K562 (cell line): ENCODE data around the gene PPP6R3. TPM values are rescaled to one million over a fixed set of nuclear protein-coding genes. Genes with fewer than 3 reads are reported as not detected.
A peak's percentile ranks its signal among the peaks of the same experiment; 100 is the strongest.

Experiments used
- ATAC-seq: fragments of 200-7000 bp; cut with Tn5 transposase; 3 replicates; pipeline ENCODE4 v1.9.1; 2020; ENCODE audit warnings: moderate library complexity
- BruUV-seq: library from RNA; stranded (reverse); fragments of 400-500 nt; replicated peaks from 2 replicates; lab custom pipeline; 2021; lab: Mats Ljungman, UMichigan
- CTCF ChIA-PET: fragments of 300-600 bp; formaldehyde crosslinking; extraction: SDS; loops from one replicate; lab custom pipeline; 2021; ENCODE audit warnings: low intra/inter-chr PET ratio; lab: Yijun Ruan, JAX
- POLR2A ChIA-PET: fragments of 300-600, 350-650 bp; sonication (Branson Sonifier 250); formaldehyde crosslinking; extraction: SDS; loops from one replicate; lab custom pipeline; 2021; ENCODE audit warnings: antibody characterized with exemption, inconsistent platforms; lab: Yijun Ruan, JAX
- DNase-seq, 4 experiments: peaks; one replicate each; pipeline versions ENCODE4 v3.0.0 to v3.0.0-alpha.2; 2011 to 2018; ENCODE audit warnings: low spot score in 3 of 4, mixed read lengths in 3 of 4; ENCODE audit errors: extremely low read depth in 1 of 4
- FAIRE-seq: peaks from 2 replicates; lab custom pipeline; 2011; peaks lifted over from hg19 to GRCh38; lab: Jason Lieb, UNC
- H2AFZ ChIP-seq: 2 replicates; pipeline ENCODE4 v1.6.0; 2011; ENCODE audit warnings: low read depth, low read length, control low read depth, inconsistent platforms
- H3K27ac ChIP-seq: fragments of 200-600 bp; 3 replicates; pipeline ENCODE4 v1.8.0; 2011; ENCODE audit warnings: low read depth, mild to moderate bottlenecking, control low read depth, inconsistent platforms, low read length, moderate library complexity, mixed read lengths; ENCODE audit errors: extremely low read depth
- H3K27me3 ChIP-seq, 2 experiments: fragments of 300-600 bp in 1 of 2; 2 replicates in 1 of 2; 3 replicates in 1 of 2; pipeline versions ENCODE4 v1.6.0 to v1.8.0; 2011; ENCODE audit warnings: inconsistent platforms in 2 of 2, low read length in 2 of 2, mild to moderate bottlenecking in 1 of 2, mixed read lengths in 1 of 2, moderate library complexity in 1 of 2; ENCODE audit not compliant: control insufficient read depth in 2 of 2, insufficient read depth in 2 of 2
- H3K36me3 ChIP-seq: fragments of 300-600 bp; 3 replicates; pipeline ENCODE4 v1.8.0; 2011; ENCODE audit warnings: mild to moderate bottlenecking, low read length, inconsistent platforms; ENCODE audit not compliant: control insufficient read depth, insufficient read depth
- H3K4me1 ChIP-seq, 2 experiments: fragments of 200-600 bp in 1 of 2; replicated peaks in 1 of 2; 2 replicates in 1 of 2; 3 replicates in 1 of 2; pipeline versions ENCODE4 v1.5.1 to v1.8.0; 2011; ENCODE audit warnings: inconsistent platforms in 2 of 2, low read length in 2 of 2, mild to moderate bottlenecking in 1 of 2, mixed read lengths in 1 of 2, moderate library complexity in 1 of 2; ENCODE audit not compliant: control insufficient read depth in 2 of 2, insufficient read depth in 2 of 2
- H3K4me2 ChIP-seq: 2 replicates; pipeline ENCODE4 v1.6.1; 2011; ENCODE audit warnings: low read length, control low read depth, inconsistent platforms, mixed read lengths; ENCODE audit not compliant: insufficient read depth
- H3K4me3 ChIP-seq: fragments of 200-600 bp; sonication (generic), shearing (Covaris generic); 2 replicates; pipeline ENCODE4 v1.5.1; 2016; ENCODE audit warnings: control low read depth, inconsistent platforms
- H3K79me2 ChIP-seq: fragments of 200-600 bp; 3 replicates; pipeline ENCODE4 v1.8.0; 2011; ENCODE audit warnings: low read length, inconsistent platforms; ENCODE audit not compliant: control insufficient read depth, insufficient read depth
- H3K9ac ChIP-seq, 2 experiments: 2 replicates each; pipeline versions ENCODE4 v1.6.0 to v1.6.1; 2011; ENCODE audit warnings: low read depth in 2 of 2, low read length in 2 of 2, control low read depth in 1 of 2, inconsistent platforms in 1 of 2, mild to moderate bottlenecking in 1 of 2, mixed read lengths in 1 of 2; ENCODE audit not compliant: insufficient read depth in 1 of 2
- H3K9me1 ChIP-seq: one replicate; pipeline ENCODE4 v1.6.0; 2011; ENCODE audit warnings: inconsistent platforms, mild to moderate bottlenecking, low read length, moderate library complexity; ENCODE audit not compliant: control insufficient read depth, insufficient read depth
- H3K9me3 ChIP-seq: replicated peaks from 2 replicates; pipeline ENCODE4 v1.5.1; 2011; ENCODE audit warnings: low read depth, low read length, inconsistent platforms; ENCODE audit not compliant: control insufficient read depth, insufficient read depth
- H4K20me1 ChIP-seq: replicated peaks from 2 replicates; pipeline ENCODE4 v1.6.1; 2011; ENCODE audit warnings: low read length, inconsistent platforms, mixed read lengths; ENCODE audit not compliant: control insufficient read depth, insufficient read depth
- CTCF ChIP-seq, 3 experiments: IDR thresholded peaks in 2 of 3; conservative IDR thresholded peaks in 1 of 3; 2 replicates each; pipeline ENCODE4 v1.5.1; 2011 to 2012; ENCODE audit warnings: low read length in 3 of 3, mild to moderate bottlenecking in 3 of 3, control low read depth in 2 of 3, improper control_type of control experiment in 1 of 3, inconsistent platforms in 1 of 3, low read depth in 1 of 3, mixed read lengths in 1 of 3, moderate library complexity in 1 of 3; ENCODE audit not compliant: insufficient read depth in 2 of 3
- RBM14 ChIP-seq: fragments of 200-400 bp; formaldehyde crosslinking; IDR thresholded peaks from 2 replicates; pipeline ENCODE4 v1.6.1; 2018; ENCODE audit warnings: low read depth, mild to moderate bottlenecking, low read length, moderate library complexity, borderline replicate concordance; ENCODE audit not compliant: insufficient read depth
- WGBS: fragments of 100-300 bp; shearing (Covaris generic); methylation state at CpG from one replicate; pipeline ENCODE4 v1.1.6; 2016; ENCODE audit warnings: low coverage, mixed read lengths; ENCODE audit not compliant: insufficient coverage; ENCODE audit errors: missing lambda C conversion rate; 5-methylcytosine and 5-hydroxymethylcytosine counted together
- in situ Hi-C: fragments of 300-500 bp; cut with MboI; formaldehyde crosslinking; loops from 4 replicates; pipeline ENCODE4 v1.15.0; 2018; ENCODE audit warnings: inconsistent platforms, mixed read lengths
- intact Hi-C: fragments of 100-400 bp; cut with micrococcal nuclease; formaldehyde crosslinking; loops from 2 replicates; pipeline ENCODE4 v1.14.2; 2022
- polyA plus RNA-seq, 8 experiments: library from polyadenylated mRNA; depleted of rRNA in 4 of 8; stranded (reverse) in 5 of 8; unstranded in 3 of 8; fragments of >200 nt; fragmentation: Nextera tagmentation in 2 of 8; fragmentation: Illumina TruSeq in 1 of 8; extraction: Ambion mirVana in 2 of 8; extraction: Trizol in 1 of 8; gene quantifications; 2 replicates each; pipeline versions ENCODE4 v1.2.1 to v1.2.3, GENCODE V29; 2011 to 2014; ENCODE audit warnings: inconsistent platforms in 1 of 8, missing spikeins in 1 of 8
- total RNA-seq, 7 experiments: library from RNA; depleted of rRNA in 6 of 7; stranded (reverse); fragments of >200 nt in 6 of 7; fragmentation: Illumina TruSeq in 2 of 7; extraction: Trizol in 2 of 7; gene quantifications; 2 replicates each; pipeline versions ENCODE4 v1.2.1 to v1.2.3, GENCODE V29; 2011 to 2021; ENCODE audit warnings: low replicate concordance in 1 of 7

PPP6R3 gene
- total and polyA plus RNA-seq, 9 of the 15 experiments (the other 6 are each of a cell fraction or from before 2014, with no cell fraction given): 20.3 to 117 (median 80.6) TPM

DNA sequence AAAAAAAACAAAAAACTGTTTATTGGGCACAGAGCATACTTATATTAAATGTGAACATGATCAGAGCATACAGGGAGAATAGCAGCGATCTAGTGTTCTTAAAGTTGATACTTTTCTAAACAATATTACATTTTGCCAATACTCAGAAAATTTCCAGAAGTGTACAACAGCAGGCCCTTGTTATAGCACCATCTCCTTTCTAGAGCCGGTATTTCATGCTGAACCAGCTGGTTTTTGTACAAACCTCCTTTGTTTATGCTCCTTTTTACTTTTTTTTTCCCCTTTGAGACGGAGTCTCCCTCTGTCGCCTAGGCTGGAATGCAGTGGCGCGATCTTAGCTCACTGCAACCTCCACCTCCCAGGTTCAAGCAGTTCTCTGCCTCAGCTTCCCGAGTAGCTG lies 90.7 kb downstream of the PPP6R3 start:
- H3K9me3 ChIP-seq: no peaks in the 10 kb centered on the region
- H3K27me3 ChIP-seq: no peaks in the 10 kb centered on the region
- no TSS peak for BruUV-seq
- no peak overlapping the region for H2AFZ ChIP-seq
- intact Hi-C loops: no loop called here
- WGBS: 100% methylated on average over 7 of the region's 7 CpGs
- H4K20me1 ChIP-seq: no peaks in the 10 kb centered on the region; the same call in 1 of the 2 replicates
- ATAC-seq (no peak), DNase-seq (no peak), FAIRE-seq (no peak)
- no peaks in the 10 kb centered on the region for H3K9me1 ChIP-seq
- in situ Hi-C loops: no loop called here
- H3K4me3 ChIP-seq: no peak overlapping the region
- peaks cover 17% of the 10 kb centered on the region; the same call in 1 of the 3 replicates for H3K79me2 ChIP-seq
- no peak overlapping the region for H3K27ac ChIP-seq
- no peak overlapping the region for H3K9ac ChIP-seq
- ChIA-PET CTCF (no interaction called here), POLR2A (interaction anchor here (0.7 to 1.2 kb wide), 2 partner anchors 14 to 17 kb away, joined by 3 read pairs; no protein-coding TSS in a partner anchor)
- TF ChIP-seq CTCF (IDR thresholded peaks at IDR 0.05 in 2 of 3, conservative IDR thresholded peaks at IDR 0.05 in 1 of 3; ENCODE audit: insufficient read depth in 2 of 3, low read depth in 1 of 3, low read length in 3 of 3): 0 out of 6 replicates have a peak, but pooled peaks of 1 of the 3 experiments have one; percentile 1
- no peak for TF ChIP-seq RBM14
- no peak overlapping the region for H3K4me2 ChIP-seq
- 0 out of 5 replicates have a peak, but pooled peaks cover 0 to 2% of the 10 kb centered on the region in 2 experiments for H3K4me1 ChIP-seq
- H3K36me3 ChIP-seq: peaks cover 94% of the 10 kb centered on the region
